ENCODE data around the gene VPS9D1. TPM values are rescaled to one million over a fixed set of nuclear protein-coding genes. Genes with fewer than 3 reads are reported as not detected.

The VPS9D1 gene
- total and polyA plus RNA-seq, 10 of the 15 experiments (the other 5 are each of a cell fraction or from before 2014, with no cell fraction given), result 0.65 to 4.2 (median 1.1) TPM

GRCh38 chr16:89701425-89702406 is 19.0 kb downstream of the VPS9D1 start, which contains the start of gene SPATA2L (continued):
- TF ChIP-seq HSF1 (IDR thresholded peaks at IDR 0.05; ENCODE audit: low read depth, low read length) (no peak), PAX5 (IDR thresholded peaks at IDR 0.05; ENCODE audit: borderline replicate concordance, low read depth, low read length) (no peak; the same call in 1 of the 2 replicates), MXI1 (IDR thresholded peaks at IDR 0.05; ENCODE audit: low read depth, low read length) (peak; percentile 73), STAT3 (IDR thresholded peaks at IDR 0.05; ENCODE audit: low read depth, low read length) (no peak), POLR2A (IDR thresholded peaks at IDR 0.05; ENCODE audit: low read depth, low read length) (peak; percentile 81), IRF3 (IDR thresholded peaks at IDR 0.05) (no peak), ZNF24 (IDR thresholded peaks at IDR 0.05) (no peak), ELK1 (IDR thresholded peaks at IDR 0.05; ENCODE audit: low read depth, low read length) (peak; percentile 20), GABPA (IDR thresholded peaks at IDR 0.05; ENCODE audit: low read depth) (no peak), ZNF207 (IDR thresholded peaks at IDR 0.05; ENCODE audit: borderline replicate concordance) (0 out of 2 replicates have a peak, but pooled peaks have one; percentile 36), LARP7 (IDR thresholded peaks at IDR 0.05) (peak; percentile 73), FOS (IDR thresholded peaks at IDR 0.05; ENCODE audit: borderline replicate concordance, extremely low read depth, insufficient read length) (no peak), SMAD5 (IDR thresholded peaks at IDR 0.05; ENCODE audit: low read depth) (no peak), MEF2A (IDR thresholded peaks at IDR 0.05; ENCODE audit: insufficient read depth, low read depth, low read length) (no peak), KLF5 (IDR thresholded peaks at IDR 0.05; ENCODE audit: partially characterized antibody) (no peak), YY1 (IDR thresholded peaks at IDR 0.05; ENCODE audit: low read depth, low read length) (0 out of 2 replicates have a peak, but pooled peaks have one; percentile 26), MYC (IDR thresholded peaks at IDR 0.05; ENCODE audit: insufficient read depth, insufficient read length, insufficient replicate concordance, low read length, severe bottlenecking) (no peak), ATF2 (IDR thresholded peaks at IDR 0.05; ENCODE audit: low read length) (no peak), ZBED1 (IDR thresholded peaks at IDR 0.05; ENCODE audit: borderline replicate concordance) (no peak), ZNF384 (IDR thresholded peaks at IDR 0.05; ENCODE audit: borderline replicate concordance, low read depth, low read length) (no peak), TBL1XR1 (IDR thresholded peaks at IDR 0.05; ENCODE audit: low read depth, low read length) (no peak), KDM1A (IDR thresholded peaks at IDR 0.05; ENCODE audit: borderline replicate concordance) (no peak), CHD2 (IDR thresholded peaks at IDR 0.05; ENCODE audit: borderline replicate concordance, low read depth, low read length) (no peak)

All from GM12878 (cell line).